Epidermal melanocyte (primary cell): ENCODE measurements around the gene METTL24.
"Not testable (repeated sequence)": the region's sequence is repeated elsewhere in the genome, so short reads cannot be mapped to it uniquely, and the experiment has no call there.

Experiments
- DNase-seq: peaks from one replicate; pipeline ENCODE4 v3.0.0; 2011; ENCODE audit warnings: low spot score; ENCODE audit not compliant: insufficient read length

The METTL24 gene

DNA sequence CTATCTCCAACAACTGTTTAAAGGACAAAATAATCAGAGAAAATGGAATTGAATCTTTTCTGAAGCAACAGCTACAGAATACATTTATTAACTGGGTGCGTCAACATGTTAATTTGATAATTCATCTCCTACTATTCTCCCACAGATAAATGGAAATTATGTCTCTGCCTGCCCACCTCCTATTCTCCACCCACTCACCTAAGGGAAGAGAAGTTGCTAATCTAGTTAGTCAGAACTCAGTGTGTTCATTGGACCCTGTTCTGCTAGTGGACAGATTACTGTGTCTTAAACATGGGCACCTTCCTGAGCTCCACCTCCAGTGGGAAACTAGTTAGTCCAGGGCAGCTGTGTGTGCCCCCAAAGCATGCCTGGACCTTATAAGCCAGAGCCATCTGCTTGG lies 41.0 kb downstream of the METTL24 start:
- no peak for DNase-seq

DNA sequence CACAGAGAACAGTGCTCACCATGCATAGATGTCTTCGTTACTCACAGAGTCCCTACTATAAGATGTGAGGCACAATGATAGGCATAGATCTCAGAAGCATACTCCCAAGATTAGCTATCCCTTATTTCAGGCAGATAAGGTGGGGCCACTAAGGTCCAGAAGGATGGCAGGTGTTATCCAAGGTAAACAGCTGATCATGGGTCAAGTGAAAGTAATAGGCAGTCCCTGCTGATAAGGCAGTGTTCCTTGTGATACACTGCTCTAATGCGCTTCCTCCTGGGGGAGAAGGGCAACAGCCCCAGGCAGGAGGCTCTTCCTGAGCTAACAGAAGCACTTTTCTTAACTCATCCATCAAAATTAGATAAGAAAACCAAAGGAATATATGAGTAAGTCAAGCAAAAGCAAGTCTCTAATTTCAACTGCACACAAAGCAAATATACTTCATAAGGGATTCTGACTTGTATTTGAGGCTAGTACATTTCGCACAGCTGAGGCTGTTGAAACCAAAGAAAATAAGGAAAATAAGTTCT lies 42.2 kb downstream of the METTL24 start:
- no peak for DNase-seq

DNA sequence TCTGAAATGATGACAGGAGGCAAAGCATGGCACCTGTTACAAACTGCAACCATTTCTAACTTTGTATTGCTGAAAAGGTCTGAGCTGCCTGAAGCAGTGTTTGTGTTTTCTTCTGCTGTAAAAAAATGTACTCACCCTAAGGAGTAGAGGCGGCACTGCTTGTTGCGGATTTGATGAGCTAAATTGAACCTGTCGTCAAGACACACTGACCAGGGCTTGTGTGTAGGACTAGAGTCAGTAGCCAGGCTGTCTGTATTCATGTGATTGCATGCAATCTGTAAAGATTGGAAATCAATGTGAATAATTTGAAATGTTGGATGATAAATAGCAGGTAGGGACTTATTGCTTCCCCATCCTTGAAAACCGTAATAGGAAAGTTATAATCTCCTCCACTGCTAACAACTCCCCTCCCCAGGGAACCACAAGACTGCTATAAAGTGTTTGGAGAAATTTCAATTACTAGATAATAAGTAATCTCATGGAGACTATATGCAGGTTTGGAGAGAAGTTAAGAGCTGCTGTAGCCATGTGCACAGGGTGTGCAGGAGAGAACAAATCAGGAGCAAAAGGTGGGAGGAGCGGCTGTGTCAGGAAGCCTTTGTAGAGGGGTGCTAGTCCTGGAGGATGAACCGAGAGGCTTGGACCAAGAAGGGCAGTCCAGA lies 42.8 kb downstream of the METTL24 start:
- DNase-seq, result no peak

DNA sequence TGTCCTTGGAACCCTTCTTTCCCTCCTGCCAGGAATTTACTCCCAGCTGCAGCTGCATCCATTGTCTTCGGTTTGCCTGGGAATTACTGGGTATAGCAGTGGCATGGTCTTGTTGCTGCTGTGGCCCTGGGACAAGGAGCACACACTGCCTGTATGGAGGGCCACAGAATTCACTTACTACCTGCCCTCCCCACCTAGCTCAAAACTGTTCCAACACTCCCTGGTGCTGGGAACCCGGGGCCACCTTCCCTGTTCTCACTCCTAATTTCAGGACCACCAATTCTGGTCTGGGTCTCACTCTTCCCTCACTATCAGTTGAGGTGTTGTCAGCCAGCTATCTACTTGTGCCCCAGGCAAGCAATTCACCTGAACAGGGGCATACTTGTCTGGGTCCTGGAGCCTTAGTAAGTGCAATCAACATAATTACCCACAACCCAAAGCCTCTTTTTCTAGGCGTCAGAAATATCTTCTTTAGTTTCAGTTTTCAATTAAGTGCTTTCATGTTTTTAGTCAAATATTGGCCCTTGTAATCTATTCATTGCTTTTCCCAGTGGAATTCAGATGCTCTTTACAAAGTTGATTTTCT lies 47.2 kb downstream of the METTL24 start:
- DNase-seq, result no peak

DNA sequence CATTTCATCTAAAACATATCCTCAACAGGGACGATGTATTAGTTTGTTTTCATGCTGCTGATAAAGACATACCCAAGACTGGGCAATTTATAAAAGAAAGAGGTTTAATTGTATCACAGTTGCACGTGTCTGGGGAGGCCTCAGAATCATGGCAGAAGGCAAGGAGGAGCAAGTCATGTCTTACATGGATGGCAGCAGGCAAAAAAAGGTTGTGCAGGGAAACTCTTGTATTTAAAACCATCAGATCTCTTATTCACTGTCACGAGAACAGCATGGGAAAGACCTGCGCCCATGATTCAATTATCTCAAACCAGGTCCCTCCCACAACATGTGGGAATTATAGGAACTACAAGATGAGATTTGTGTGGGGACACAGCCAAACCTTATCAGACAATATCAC lies 48.7 kb downstream of the METTL24 start:
- not testable (repeated sequence) for DNase-seq

DNA sequence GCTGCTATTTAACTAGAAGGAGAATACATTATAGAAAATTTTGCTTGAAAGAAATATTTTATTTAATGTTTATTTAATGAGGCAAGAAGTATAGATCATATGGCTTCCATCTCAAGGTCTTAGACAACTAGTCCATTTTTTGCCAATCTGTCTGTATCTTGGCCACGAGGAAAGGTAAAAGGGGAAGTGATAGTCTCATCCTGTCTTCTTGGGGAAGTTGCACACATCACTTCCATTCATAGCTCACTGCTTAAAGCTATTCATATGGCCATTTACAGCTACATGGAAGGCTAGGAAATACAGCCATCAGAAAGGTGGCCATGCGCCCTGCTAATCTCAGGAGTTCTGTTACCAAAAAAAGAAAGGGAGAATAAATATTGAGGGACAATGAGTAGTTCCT lies 50.8 kb downstream of the METTL24 start:
- no peak for DNase-seq

DNA sequence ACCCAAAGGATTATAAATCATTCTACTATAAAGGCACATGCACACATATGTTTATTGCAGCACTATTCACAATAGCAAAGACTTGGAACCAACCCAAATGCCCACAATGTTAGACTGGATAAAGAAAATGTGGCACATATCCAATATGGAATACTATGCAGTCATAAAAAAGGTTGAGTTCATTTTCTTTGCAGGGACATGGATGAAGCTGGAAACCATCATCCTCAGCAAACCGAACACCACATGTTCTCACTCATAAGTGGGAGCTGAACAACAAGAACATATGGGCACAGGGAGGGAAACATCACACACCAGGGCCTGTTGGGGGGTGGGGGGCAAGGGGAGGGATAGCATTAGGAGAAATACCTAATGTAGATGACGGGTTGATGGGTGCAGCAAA lies 52.3 kb downstream of the METTL24 start:
- not testable (repeated sequence) for DNase-seq

DNA sequence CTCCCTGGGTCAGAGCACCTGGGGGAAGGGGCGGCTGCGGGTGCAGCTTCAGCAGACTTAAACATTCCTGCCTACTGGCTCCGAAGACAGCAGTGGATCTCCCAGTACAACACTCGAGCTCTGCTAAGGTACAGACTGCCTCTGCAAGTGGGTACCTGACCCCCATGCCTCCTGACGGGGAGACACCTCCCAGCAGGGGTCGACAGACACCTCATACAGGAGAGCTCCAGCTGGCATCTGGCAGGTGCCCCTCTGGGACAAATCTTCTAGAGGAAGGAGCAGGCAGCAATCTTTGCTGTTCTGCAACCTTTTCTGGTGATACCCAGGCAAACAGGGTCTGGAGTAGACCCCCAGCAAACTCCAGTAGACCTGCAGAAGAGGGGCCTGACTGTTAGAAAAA lies 54.5 kb downstream of the METTL24 start:
- not testable (repeated sequence) for DNase-seq

DNA sequence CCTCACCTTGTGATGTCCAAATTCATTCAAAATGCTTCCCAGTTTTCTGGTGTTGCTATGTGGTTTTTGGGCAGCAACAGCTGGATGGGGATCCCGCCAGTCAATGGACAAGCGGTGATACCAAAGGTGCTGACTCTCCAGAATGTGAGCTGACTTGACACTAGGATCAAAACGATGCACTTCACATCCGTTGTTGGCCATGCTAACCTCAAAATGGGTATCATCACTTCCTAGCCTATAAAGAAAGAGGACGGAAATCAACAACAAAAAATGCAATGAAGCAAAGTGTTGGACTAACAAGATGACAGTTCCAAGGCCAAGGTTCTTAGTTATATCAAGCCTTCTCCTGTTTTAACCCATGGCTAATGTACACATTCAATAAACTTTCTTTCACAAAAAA lies 59.2 kb downstream of the METTL24 start:
- no peak for DNase-seq

DNA sequence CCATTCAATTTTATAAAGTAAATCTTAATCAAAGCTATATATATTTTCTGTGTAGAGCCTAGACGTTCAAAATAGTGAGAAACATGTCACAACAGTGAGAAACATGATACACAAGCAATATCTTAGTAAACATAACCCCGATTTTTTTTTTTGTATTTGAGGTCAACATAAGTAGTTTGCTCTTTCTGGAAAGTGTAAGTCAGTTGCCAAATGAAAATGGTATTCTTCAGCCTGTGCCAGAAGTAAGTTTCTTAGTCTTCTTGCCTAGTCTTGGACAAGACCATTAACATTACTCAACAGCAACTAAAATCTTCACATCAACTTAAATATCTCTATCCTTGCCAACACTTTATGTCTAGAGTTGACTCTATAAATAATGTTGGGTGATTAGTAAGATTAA lies 59.7 kb downstream of the METTL24 start:
- DNase-seq, result no peak

DNA sequence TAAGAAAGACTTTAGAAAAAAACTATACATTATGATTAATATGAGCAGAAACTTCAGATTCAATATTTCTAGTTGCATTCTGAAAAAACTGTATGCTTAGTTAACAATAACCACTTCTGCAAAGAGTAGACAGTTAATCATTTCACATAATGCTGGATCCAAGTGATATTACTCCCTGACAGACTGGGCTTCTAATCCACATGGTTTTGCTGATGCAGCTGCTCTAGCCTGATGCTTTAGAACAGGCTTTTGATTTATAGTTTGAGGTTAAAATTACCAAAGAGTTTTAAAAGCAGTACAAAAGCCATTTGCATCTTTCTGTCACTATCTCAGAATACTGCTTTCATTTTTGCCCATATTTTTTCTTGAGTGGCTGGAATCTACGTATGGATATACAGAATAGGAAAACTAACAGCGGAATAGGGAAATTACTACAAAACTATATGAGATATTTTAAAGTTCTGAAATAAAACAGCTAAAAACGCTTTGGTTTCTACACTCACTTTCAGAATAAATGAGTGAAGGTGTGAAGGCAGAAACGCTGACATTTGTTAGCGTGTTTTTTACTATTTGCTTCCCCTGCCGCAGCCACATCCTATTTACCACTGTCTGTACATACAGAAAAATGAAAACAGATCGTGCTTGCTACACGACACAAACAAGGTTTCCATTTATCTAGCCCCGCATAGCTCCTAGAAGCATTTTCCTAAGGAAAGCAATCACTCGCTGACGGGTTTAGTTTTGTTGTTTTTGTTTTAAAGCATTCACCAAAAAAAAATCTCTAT lies 61.7 kb downstream of the METTL24 start:
- no peak for DNase-seq

DNA sequence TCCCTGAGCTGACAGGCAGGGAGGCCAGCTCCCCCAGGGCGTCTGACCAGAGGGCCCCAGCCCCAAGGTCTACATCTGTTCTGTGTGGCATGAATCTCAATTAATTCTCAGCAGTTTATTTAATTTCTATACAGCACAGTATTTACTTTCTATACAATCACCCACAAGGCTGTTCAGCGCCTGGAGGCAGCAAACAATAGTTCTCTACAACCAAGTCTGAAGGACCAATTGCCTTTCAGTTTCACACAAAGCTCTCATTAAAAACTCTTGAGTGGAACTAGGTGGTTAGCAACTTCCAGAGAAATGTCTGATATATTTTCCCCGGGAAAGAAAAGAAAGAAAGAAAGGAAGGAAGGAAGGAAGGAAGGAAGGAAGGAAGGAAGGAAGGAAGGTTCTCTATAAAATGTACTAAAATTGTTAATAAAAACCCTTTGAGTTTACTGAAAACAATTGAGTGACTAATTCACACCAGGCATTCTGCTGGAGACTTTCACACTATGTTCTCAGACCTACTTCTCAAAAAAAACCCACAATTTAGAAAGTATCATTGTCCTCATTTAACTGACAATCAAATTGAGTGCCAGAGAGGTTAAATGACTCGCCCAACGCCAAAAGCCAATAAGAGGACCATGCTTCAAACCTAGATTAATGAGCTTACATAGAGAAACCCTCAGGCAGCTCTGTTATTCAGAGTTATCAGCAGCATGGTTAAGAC lies 62.5 kb downstream of the METTL24 start:
- DNase-seq, result no peak

DNA sequence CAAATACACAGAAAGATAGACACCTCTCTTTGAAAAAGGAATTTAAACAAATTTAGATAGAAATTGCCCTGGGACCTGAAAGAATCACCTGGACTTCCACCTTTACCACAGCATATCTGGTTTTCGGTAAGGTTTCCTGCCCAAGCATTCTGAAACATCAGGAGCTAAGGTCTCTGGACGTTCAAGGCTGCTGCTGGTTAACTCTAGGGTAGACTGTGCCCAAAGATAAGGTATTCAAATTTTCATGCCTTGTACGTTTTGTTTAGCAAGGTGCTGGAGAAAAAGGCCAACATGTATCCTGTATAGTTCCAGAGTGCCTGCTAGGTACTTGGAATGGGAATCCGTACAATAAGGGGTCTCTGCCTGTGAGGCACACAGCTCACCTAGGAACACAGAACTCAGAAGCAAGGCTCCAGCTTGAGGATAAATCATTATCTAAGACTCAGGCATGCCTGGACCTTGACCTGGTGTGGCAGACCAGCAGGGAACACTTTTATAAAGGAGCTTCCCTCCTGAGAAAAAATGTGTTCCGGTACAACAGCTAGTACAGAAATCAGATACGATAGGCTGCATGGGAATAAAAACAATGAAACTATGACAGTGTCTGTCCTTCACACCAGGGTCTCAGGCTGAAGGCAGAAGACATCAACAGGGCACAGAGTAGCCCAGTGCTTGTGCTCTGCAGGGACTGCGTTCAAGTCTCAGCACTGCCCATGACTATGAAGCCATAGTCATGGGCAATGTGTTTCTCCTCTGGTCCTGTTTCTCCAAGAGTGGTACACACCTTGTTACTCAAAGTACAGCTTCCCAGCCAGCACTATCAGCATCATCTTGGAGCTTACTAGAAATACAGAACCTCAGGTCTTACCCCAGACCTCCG lies 70.4 kb downstream of the METTL24 start:
- DNase-seq, result no peak

DNA sequence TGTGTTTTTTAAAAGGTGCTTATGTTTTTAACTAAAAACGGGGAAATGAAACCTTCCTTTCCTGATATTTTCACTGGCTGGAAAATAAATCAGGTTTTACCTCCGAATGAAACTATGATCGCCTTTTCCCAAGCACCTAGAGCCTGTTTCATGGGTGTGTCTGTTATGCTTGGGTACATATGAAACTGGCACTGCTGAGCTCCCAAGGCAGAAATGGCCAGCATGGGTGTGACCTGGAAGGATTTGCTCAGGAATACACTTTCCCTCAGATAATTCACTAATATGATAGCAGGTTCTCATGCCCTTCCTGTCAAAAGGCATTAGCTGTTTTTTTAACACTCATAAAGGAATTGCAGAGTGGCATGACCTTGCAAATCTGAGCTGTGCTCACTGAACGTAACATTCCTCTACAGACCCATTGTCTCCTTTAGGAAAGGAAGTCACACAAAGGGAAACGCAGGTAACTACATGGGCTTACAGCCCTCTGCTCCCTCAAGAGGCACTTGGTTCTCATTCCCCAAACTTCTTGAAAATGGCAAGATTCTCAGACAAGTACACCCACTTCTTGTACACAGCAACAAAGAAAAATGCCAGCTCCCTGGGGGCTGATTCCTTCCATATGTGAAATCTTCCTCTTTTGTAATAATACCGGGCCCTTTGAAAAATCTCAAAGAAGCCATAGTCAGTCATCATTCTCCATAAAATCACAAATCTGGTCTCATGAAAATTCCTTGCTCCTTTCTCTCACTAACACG lies 72.7 kb downstream of the METTL24 start:
- no peak for DNase-seq

DNA sequence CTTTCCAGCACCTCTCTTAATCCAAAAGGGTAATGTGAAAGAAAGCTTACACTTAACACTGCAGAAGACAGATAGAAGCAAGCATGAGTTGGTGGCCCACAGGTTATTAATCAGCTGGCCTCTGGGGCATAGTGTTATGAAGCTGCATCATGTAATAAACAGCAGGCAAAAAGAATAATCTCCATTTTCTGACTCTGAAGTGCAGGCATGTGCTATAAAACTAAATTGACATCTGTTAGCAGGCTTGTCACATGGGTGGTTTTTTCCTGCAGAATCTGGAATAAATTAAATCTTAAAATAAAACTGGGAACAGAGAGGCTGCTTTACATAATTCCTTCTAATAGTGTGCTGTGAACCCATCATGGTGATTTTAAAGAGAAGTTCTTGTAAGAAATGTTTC lies 73.3 kb downstream of the METTL24 start:
- no peak for DNase-seq

DNA sequence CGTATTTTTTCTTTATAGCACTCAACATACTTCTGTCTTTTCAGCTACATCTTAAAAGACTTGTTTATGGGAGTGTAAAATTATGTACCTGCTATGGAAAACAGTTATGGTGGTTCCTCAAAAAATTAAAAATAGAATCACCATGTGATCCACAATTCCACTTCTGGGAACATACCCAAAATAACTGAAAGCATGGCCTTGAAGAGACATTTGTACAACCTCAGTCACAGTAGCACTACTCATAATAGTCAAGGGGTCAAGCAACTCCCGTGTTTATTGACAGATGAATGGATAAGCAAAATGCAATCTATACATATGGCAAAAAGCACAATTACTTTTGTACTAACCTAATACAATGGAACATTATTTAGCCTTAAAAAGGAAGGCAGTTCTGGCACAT lies 74.5 kb downstream of the METTL24 start:
- DNase-seq, result no peak

DNA sequence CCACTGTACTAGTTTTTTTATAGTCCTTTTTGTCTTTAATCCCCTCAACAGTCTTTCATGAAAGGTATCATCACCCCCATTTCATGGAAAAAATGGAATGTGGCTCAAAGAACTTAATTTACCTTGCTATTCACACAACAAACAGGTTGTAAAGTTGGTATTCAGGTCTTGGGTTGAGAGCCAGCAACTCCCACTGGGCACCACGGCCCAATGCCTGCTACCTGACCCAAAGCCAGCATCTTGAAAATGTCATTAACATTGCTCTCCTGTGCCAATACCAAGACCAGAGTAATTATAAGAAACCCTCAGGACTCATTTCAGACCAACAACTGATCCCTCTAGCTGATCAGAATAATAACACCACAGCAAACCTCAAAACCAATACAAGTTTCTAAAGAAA lies 75.7 kb downstream of the METTL24 start:
- no peak for DNase-seq

DNA sequence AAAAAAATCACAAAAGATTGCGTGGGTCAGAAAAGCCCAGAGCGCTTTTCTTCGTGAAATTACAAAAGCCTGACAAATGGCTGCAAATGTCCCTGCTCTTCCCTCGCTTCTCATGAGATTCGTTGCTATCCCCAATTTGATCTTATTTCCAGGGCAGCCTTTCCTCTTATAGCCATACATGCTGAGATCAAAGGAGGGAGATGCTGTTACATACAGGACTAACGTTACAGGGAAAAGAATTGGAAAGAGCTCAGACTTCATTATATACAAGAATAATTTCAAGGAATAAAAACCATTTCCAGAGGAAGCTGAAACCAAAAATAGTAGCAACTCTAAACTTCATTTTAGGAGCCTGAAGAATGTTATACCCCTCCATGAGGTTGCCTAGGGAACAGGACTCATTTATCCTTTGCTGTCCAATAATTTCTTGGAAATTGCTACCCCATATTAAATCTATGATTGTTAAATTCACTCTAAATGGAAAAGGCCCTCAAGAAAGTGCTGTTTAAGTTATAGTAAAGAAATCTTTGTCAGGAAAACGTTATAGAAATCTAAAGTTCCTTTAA lies 81.0 kb downstream of the METTL24 start:
- DNase-seq, result no peak

DNA sequence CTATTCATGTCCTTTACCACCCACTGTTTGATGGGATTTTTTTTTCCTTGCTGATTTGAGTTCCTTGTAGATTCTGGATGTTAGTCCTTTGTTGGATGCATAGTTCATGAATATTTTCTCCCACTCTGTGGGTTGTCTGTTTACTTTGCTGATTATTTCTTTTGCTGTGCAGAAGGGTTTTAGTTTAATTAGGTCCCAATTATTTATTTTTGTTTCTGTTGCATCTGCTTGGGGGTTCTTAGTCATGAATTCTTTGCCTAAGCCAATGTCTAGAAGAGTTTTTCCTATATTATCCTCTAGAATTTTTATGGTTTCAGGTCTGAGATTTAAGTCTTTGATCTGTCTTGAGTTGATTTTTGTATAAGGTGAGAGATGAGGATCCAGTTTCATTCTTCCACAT lies 85.4 kb downstream of the METTL24 start:
- DNase-seq, result not testable (repeated sequence)

DNA sequence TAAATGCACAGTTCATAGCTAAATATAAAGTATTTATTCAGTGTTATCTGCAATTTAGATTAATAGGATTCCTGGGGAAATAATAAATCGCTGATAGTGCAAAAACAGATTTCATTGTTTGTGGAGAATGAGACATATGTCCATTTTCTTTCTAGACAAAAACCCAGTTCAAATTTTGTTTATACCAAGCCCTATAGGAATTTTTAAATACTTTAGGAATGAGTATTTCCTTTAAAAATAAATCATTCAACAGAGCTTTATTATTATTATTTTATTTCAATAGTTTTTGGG lies 86.5 kb downstream of the METTL24 start:
- DNase-seq, result no peak
